Activated CD8-positive, alpha-beta T cell treated with anti-CD3 and anti-CD28 coated beads for 36 hours (primary cell): ENCODE data around the gene SLC35F2. TPM values are rescaled to one million over a fixed set of nuclear protein-coding genes. Genes with fewer than 3 reads are reported as not detected.
"Not testable (repeated sequence)": the region's sequence is repeated elsewhere in the genome, so short reads cannot be mapped to it uniquely, and the experiment has no call there.

Experiments used
- ATAC-seq: fragments of 200-7000 bp; cut with Tn5 transposase; one replicate; pipeline ENCODE4 v1.10.0; 2021; ENCODE audit warnings: mild to moderate bottlenecking, moderate library complexity
- CTCF ChIA-PET: fragments of 350-600 bp; sonication (Branson Sonifier 250); formaldehyde crosslinking; loops from one replicate; lab custom pipeline; 2021; ENCODE audit warnings: antibody characterized with exemption; lab: Charles Lee
- POLR2A ChIA-PET: fragments of 350-600 bp; sonication (Branson Sonifier 250); formaldehyde crosslinking; loops from one replicate; lab custom pipeline; 2021; ENCODE audit warnings: antibody characterized with exemption; lab: Charles Lee
- DNase-seq: peaks from one replicate; pipeline ENCODE4 v3.0.0-alpha.2; 2020
- H3K27ac Mint-ChIP-seq: one replicate; pipeline ENCODE4 v1.8.0; 2021; ENCODE audit warnings: mild to moderate bottlenecking, mixed read lengths
- H3K27me3 Mint-ChIP-seq: one replicate; pipeline ENCODE4 v1.8.0; 2021; ENCODE audit warnings: mixed read lengths
- H3K36me3 Mint-ChIP-seq: one replicate; pipeline ENCODE4 v1.8.0; 2021; ENCODE audit warnings: low read depth, mixed read lengths
- H3K4me1 Mint-ChIP-seq: one replicate; pipeline ENCODE4 v1.8.0; 2021; ENCODE audit warnings: low read depth, mixed read lengths
- H3K4me3 Mint-ChIP-seq: one replicate; pipeline ENCODE4 v1.8.0; 2021; ENCODE audit warnings: mild to moderate bottlenecking, moderate library complexity, mixed read lengths
- H3K9me3 Mint-ChIP-seq: one replicate; pipeline ENCODE4 v1.8.0; 2021; ENCODE audit warnings: mixed read lengths
- CTCF ChIP-seq: fragments of 200-600 bp; IDR thresholded peaks from one replicate; pipeline ENCODE4 v1.8.0; 2022; ENCODE audit warnings: antibody characterized with exemption, mild to moderate bottlenecking
- intact Hi-C: fragments of 100-400 bp; cut with micrococcal nuclease; formaldehyde crosslinking; loops from one replicate; pipeline ENCODE4 v1.10.0; 2022
- total RNA-seq, 2 experiments: library from RNA; stranded (reverse); gene quantifications; one replicate each; pipeline ENCODE4 v1.2.3, GENCODE V29; 2021

Gene SLC35F2
- total RNA-seq: 10 to 100 TPM; 26.8 to 28.1 TPM

GRCh38 chr11:107858217-107859070, at the start of gene SLC35F2:
Gene SLC35F2 (minus strand): TSS chr11:107858787. CDS start chr11:107858767, 20 bp downstream.
- peaks cover 28% of the 10 kb centered on the region for H3K4me1 Mint-ChIP-seq
- ATAC-seq: peak; percentile 92
- TF ChIP-seq CTCF: no peak
- H3K27me3 Mint-ChIP-seq: peaks cover 2% of the 10 kb centered on the region
- intact Hi-C loops: no loop called here
- ChIA-PET POLR2A (interaction anchor here (0.7 to 1.5 kb wide), 5 partner anchors 10 to 152 kb away, joined by 3 to 6 read pairs (median 4); no protein-coding TSS in a partner anchor), CTCF (no interaction called here)
- H3K9me3 Mint-ChIP-seq: no peaks in the 10 kb centered on the region
- peak within 1 kb of the TSS; percentile 92 for H3K27ac Mint-ChIP-seq
- peaks cover 24% of the 10 kb centered on the region for H3K36me3 Mint-ChIP-seq
- peak within 1 kb of the TSS; percentile 98 for H3K4me3 Mint-ChIP-seq
- peak; percentile 83 for DNase-seq

GRCh38 chr11:107908211-107908610, 49.6 kb upstream of the SLC35F2 start:
- Mint-ChIP-seq H3K9me3 (no peaks in the 10 kb centered on the region), H3K4me3 (no peak overlapping the region), H3K36me3 (no peaks in the 10 kb centered on the region), H3K27me3 (peaks cover 14% of the 10 kb centered on the region), H3K27ac (no peak overlapping the region), H3K4me1 (no peaks in the 10 kb centered on the region)
- TF ChIP-seq CTCF: no peak
- intact Hi-C loops: no loop called here
- CTCF ChIA-PET: no interaction called here
- ATAC-seq: no peak
- DNase-seq: no peak
- POLR2A ChIA-PET: no interaction called here

- POLR2A ChIA-PET: no interaction called here
- no peak overlapping the region for H3K4me3 Mint-ChIP-seq
Measured at GRCh38 chr11:107898270-107898669, 39.7 kb upstream of the SLC35F2 start.

GRCh38 chr11:107882095-107882820, 23.7 kb upstream of the SLC35F2 start:
- H3K9me3 Mint-ChIP-seq: peaks cover 4% of the 10 kb centered on the region
- ChIA-PET CTCF (interaction anchor here (1.0 kb wide), 1 partner anchor 35 kb away, joined by 3 read pairs; no protein-coding TSS in a partner anchor), POLR2A (no interaction called here)
- H3K4me1 Mint-ChIP-seq: no peaks in the 10 kb centered on the region
- TF ChIP-seq CTCF: no peak
- ATAC-seq: no peak
- intact Hi-C loops: no loop called here
- H3K27me3 Mint-ChIP-seq: peaks cover 8% of the 10 kb centered on the region
- no peak overlapping the region for H3K27ac Mint-ChIP-seq
- no peaks in the 10 kb centered on the region for H3K36me3 Mint-ChIP-seq
- no peak for DNase-seq
- H3K4me3 Mint-ChIP-seq: no peak overlapping the region

More at GRCh38 chr11:107898270-107898669, 39.7 kb upstream of the SLC35F2 start:
- DNase-seq (no peak), ATAC-seq (peak; percentile 85)
- Mint-ChIP-seq H3K4me1 (no peaks in the 10 kb centered on the region), H3K27me3 (peaks cover 10% of the 10 kb centered on the region), H3K9me3 (no peaks in the 10 kb centered on the region), H3K36me3 (no peaks in the 10 kb centered on the region), H3K27ac (no peak overlapping the region)
- intact Hi-C loops: no loop called here
- TF ChIP-seq CTCF: peak; percentile 76
- CTCF ChIA-PET: interaction anchor here (0.8 to 3.1 kb wide), 9 partner anchors 16 to 349 kb away, joined by 3 to 14 read pairs (median 3); no protein-coding TSS in a partner anchor

- H3K27me3 Mint-ChIP-seq, H3K9me3 Mint-ChIP-seq, ATAC-seq, intact Hi-C loops, H3K4me3 Mint-ChIP-seq, POLR2A ChIA-PET, DNase-seq, H3K4me1 Mint-ChIP-seq, H3K27ac Mint-ChIP-seq, H3K36me3 Mint-ChIP-seq: not testable (repeated sequence)
- CTCF ChIA-PET: interaction anchor here (1.0 kb wide), 1 partner anchor 36 kb away, joined by 3 read pairs; no protein-coding TSS in a partner anchor
Measured at GRCh38 chr11:107881471-107881870, 22.9 kb upstream of the SLC35F2 start.
